WI38 (cell line): Measurements from ENCODE around the gene ABCD1.

Source experiments
- H3K4me3 ChIP-seq: 2 replicates; pipeline ENCODE4 v1.5.1; 2011; ENCODE audit warnings: low read depth, mild to moderate bottlenecking, control low read depth, low read length
- CTCF ChIP-seq: IDR thresholded peaks from 2 replicates; pipeline ENCODE4 v1.5.1; 2012; ENCODE audit warnings: low read depth, mild to moderate bottlenecking, control low read depth, low read length

ABCD1 gene

GRCh38 chrX:153780678-153781427 lies 56.2 kb downstream of the ABCD1 start, which contains the start of gene SRPK3:
Gene SRPK3 (plus strand): TSS chrX:153781041. CDS start chrX:153781087, 46 bp downstream.
- no peak for TF ChIP-seq CTCF
- H3K4me3 ChIP-seq: no peak within 1 kb of the TSS

GRCh38 chrX:153781428-153782047 lies 56.9 kb downstream of the ABCD1 start:
- TF ChIP-seq CTCF: no peak
- no peak overlapping the region for H3K4me3 ChIP-seq

- TF ChIP-seq CTCF: peak; percentile 14; the same call in 1 of the 2 replicates
- no peak overlapping the region for H3K4me3 ChIP-seq
Measured at GRCh38 chrX:153782313-153782712, 57.7 kb downstream of the ABCD1 start.

- H3K4me3 ChIP-seq: no peak overlapping the region
- no peak for TF ChIP-seq CTCF
Measured at GRCh38 chrX:153782871-153783270, 58.2 kb downstream of the ABCD1 start.

GRCh38 chrX:153783378-153784013 lies 58.8 kb downstream of the ABCD1 start:
- H3K4me3 ChIP-seq: no peak overlapping the region
- no peak for TF ChIP-seq CTCF

- TF ChIP-seq CTCF: no peak
- H3K4me3 ChIP-seq: no peak overlapping the region
Measured at GRCh38 chrX:153784325-153784967, 59.8 kb downstream of the ABCD1 start.

- TF ChIP-seq CTCF: no peak
- no peak overlapping the region for H3K4me3 ChIP-seq
Measured at GRCh38 chrX:153786669-153787068, 62.0 kb downstream of the ABCD1 start.
